GM18909 (cell line): ENCODE results near the gene PDZD2.
"Not testable (repeated sequence)": the region's sequence is repeated elsewhere in the genome, so short reads cannot be mapped to it uniquely, and the experiment has no call there.

Experiments used
- ATAC-seq: cut with Tn5 transposase; IDR thresholded peaks from one replicate; pipeline ENCODE4 v1.9.1; 2021; ENCODE audit warnings: mild to moderate bottlenecking; ENCODE audit not compliant: unreplicated experiment, poor library complexity

The PDZD2 gene

GRCh38 chr5:31682025-31682424, 43.1 kb downstream of the PDZD2 start:
- no peak for ATAC-seq

DNA sequence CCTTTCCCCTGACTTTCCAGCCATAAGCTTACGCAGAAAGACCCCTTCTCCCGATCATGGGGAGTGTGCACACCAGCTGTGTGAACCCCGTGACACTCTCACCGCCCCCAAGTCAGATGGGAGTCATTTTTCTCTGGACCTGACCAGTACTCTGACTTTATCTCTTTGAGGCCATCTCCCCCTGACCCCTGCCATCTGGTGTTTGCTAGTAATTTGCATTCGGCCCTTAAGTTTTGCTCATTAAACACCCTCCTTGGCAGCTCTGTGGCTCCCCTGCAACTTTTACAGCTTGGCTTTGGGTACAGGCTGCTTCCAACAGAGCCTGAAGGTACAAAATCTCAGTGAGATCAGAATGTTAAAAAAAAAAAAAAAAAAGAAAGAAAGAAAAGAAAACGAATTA, 43.9 kb downstream of the PDZD2 start:
- ATAC-seq = no peak

DNA sequence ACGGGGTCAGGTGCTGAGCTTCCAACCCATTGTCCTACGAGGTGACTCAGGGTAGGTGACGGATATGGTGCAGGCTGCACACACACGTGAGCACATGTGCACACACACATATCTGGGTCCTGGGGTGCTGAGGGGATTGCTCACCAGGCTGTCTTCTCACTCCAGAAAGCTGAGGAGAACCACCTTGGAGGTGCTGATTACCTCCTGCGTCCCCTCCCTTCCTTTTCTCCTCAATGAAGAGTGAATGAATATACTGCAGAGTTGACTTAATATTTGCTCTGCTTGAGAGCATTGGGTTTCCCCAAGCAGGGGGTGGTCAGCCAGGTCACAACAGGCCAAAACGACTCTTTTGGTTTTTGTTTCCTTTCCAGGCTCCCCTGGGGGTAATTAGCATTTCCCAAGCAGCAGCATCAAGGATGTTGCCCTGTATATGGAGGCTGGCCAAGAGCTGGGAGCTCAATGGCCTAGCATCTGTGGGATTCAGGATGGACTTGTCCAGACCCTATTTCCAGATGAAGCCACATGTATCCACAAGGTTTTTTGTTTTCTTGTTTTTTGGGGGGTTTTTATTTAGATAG, 49.7 kb downstream of the PDZD2 start:
- no peak for ATAC-seq

DNA sequence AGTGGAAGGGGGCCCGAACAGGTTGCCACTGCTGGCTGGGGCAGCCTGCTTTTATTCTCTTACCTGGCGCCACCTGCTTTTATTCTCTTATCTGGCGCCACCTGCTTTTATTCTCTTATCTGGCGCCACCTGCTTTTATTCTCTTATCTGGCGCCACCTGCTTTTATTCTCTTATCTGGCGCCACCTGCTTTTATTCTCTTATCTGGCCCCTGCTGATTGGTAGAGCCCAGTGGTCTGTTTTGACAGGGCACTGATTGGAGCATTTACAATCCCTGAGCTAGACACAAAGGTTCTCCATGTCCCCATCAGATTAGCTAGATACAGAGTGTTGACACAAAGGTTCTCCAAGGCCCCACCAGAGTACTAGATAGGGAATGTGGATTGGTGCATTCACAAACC, 52.5 kb downstream of the PDZD2 start:
- ATAC-seq = not testable (repeated sequence)

GRCh38 chr5:31692561-31693221, 53.8 kb downstream of the PDZD2 start:
- ATAC-seq = no peak

DNA sequence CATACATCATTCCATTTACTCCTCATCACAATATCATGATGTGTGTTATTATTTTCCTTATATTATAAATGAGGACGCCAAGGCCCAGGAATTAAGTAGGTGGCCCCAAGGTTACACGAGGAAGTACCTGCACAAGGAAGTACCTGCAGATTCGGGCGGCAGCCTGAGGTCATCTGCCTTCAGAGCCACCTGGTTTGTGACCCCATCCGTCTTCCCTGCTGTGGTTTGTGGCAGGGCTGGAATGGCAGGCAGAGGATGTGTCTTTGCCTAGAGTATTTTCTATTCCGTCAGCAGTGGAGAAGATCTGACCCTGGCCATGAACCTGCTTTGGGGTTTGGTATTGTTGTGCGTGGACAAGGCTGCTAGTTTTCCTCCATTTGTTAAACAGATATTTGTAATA, 59.7 kb downstream of the PDZD2 start:
- ATAC-seq = no peak

DNA sequence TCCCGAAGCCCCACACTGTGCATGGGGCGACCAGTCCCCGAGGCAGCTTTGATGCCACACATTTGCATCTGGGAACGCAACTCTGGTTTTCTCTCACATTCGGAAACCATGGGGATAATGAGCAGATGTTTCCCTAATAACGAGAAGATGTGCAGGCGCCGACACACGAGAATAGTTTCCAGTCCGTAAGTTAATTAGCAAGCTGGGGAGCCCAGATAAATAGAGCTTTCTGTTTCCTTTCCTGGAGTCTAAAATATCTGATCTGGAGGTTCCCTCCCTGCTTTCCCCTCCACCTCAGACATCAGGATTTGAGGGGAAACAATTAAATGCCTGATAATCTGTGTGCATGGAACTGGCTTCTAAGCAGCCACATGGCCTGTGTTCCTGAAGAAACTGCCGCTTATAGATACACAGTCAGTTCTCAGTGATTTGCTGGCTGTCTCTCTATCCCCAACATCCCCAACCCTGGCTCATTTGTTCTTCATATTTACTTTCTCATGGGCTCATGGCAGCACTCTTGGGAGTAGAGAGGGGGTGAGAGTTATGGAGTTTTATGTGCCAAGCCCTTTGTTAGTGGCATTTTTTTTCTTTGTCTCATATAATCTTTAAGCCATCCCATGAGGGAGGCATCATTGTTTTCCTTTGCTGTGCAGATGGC, 62.8 kb downstream of the PDZD2 start:
- no peak for ATAC-seq

DNA sequence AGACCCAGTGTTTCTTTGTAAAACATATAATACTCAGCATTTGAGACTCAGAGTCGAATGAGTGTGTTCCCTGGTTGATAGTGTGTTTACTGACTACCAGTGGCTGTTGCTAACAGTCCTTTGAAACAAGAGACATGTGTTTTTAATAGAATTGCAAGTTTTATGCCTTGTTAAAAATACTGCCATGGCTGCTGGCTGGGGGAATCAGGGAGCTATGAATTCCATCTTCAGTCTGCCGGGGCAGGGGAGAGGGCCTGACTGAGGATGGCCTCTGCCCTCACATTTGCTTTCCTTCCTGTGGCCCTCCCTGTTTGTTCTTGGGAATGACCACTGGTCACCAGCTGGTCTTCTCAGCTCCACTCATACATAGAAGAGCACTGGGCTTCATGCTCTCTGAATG, 63.8 kb downstream of the PDZD2 start:
- no peak for ATAC-seq

DNA sequence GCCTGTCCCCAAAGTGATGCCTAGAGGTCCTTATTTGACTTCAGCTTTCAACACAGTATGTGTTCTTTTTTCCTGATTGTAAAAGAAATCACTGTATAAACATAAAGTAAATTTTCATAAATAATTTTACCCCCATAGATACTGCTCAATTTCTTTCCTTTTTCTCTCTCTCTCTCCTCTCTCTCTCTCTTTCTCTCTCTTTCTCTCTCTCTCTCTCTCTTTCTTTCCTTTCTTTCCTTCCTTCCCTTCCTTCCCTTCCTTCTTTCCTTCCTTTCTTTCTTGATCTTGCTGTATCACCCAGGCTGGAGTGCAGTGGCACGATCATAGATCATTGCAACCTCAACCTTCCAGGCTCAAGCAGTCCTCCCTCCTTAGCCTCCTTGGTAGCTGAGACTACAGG, 64.8 kb downstream of the PDZD2 start:
- no peak for ATAC-seq

- ATAC-seq = no peak
These were observed 67.3 kb downstream of the PDZD2 start for GRCh38 chr5:31706186-31706585.

GRCh38 chr5:31707329-31707728, 68.4 kb downstream of the PDZD2 start:
- ATAC-seq = no peak

DNA sequence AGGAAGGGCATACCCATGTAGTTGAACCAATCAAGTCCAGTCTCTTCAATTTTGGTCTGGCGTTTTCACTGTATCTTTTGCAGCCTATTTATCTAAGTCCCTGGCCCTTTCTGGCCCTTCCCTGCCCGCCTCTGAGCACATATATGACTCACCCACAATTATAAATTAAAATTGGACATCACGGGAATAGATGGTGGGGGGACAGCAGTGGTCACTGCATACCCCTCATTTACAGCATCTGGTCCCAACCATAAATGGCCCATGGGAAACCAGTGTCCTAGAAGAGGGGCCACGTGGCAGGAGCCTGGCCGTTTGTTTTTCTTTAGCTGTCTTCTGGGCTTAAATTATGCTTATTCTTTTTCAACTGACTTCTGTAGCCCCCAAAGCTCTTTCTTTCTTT, 69.2 kb downstream of the PDZD2 start:
- no peak for ATAC-seq

DNA sequence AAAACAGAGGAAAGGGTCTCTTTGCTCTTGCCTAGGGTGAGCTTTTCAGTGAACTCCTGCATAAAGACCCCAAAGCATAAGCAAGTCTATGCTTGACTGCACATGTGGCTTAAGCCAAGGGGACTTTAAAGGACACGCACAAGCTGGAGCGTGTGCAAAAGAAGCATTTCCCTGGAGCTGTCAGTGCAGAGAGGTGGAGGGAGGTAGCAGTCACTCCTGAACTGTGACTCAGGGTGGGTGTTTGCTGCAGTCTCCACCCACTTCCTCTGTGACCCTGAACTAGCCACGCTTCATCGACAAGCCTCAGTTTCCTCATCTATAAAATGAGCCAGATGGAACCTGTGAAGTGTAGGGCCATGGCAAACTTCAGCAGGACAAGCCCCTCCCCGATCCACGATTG, 72.4 kb downstream of the PDZD2 start:
- ATAC-seq = no peak

GRCh38 chr5:31711935-31712592, 73.1 kb downstream of the PDZD2 start:
- ATAC-seq = no peak

- ATAC-seq = no peak
These were observed 78.6 kb downstream of the PDZD2 start for GRCh38 chr5:31717561-31717960.

GRCh38 chr5:31720004-31720403, 81.1 kb downstream of the PDZD2 start:
- no peak for ATAC-seq

- ATAC-seq = no peak
These were observed 81.9 kb downstream of the PDZD2 start for GRCh38 chr5:31720811-31721345.

DNA sequence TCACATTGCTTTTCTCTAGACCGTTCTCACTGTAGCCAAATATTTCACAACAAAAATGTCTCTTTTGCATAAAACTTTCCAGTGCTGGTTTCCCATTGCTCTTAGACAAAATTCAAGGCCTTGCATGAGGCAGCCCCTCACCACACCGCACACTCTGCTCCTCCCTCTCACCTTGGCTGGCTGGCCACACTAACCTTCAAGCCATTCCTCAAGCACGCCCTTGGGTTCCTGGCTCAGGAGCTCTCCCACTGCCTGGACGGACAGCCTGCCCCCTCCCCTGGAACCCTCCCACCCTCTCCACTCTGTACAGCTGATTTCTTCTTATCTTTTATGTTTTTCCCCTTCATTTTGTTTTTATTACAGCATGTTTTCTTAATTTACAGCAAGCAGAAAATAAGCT, 83.2 kb downstream of the PDZD2 start:
- no peak for ATAC-seq

DNA sequence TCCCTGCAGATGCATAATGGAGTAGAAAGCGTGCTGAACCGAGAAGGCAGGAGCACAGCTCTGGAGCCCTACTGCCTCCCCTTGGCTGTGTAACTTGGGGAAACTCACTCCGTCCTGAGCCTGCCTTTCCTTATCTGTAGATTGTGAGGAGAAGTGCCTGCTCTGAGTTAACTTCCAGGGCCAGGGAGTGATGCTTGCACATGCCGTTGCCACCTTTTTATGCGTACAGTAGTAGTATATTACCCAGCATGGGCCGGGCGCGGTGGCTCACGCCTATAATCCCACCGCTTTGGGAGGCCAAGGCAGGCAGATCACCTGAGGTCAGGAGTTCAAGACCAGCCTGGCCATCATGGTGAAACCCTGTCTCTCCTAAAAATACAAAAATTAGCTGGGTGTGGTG, 87.1 kb downstream of the PDZD2 start:
- no peak for ATAC-seq

DNA sequence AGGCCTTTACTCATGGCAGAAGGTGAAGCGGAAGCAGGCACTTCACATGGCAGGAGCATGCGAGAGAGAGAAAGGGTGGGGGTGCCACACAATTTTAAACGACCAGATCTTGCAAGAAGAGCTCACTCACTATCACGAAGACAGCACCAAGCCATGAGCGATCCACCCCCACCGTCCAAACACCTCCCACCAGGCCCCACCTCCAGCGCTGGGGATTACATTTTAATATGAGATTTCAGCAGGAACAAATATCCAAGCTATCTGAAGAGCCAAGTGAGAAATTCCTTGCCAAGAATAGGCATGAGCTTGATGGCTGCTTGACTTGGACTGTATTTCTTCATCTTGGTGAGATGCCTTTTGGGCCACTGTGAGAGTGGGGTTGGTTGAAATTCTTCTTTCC, 88.0 kb downstream of the PDZD2 start:
- no peak for ATAC-seq

GRCh38 chr5:31728039-31728438, 89.1 kb downstream of the PDZD2 start:
- ATAC-seq = no peak
